Mesothelial cell of epicardium (in vitro differentiated cells): ENCODE measurements around the gene IFT20. TPM values are rescaled to one million over a fixed set of nuclear protein-coding genes. Genes with fewer than 3 reads are reported as not detected.
"Not testable (repeated sequence)": the region's sequence is repeated elsewhere in the genome, so short reads cannot be mapped to it uniquely, and the experiment has no call there.

ENCODE experiments used
- DNase-seq, 2 experiments: peaks; one replicate each; pipeline ENCODE4 v3.0.0; 2021; ENCODE audit warnings: low spot score in 2 of 2; ENCODE audit not compliant: unreplicated experiment in 2 of 2
- H3K27ac Mint-ChIP-seq: 2 replicates; pipeline ENCODE4 v1.8.0; 2021; ENCODE audit warnings: mixed read lengths
- H3K27me3 Mint-ChIP-seq: 2 replicates; pipeline ENCODE4 v1.8.0; 2021; ENCODE audit warnings: low read depth, mixed read lengths
- H3K36me3 Mint-ChIP-seq: 2 replicates; pipeline ENCODE4 v1.8.0; 2021; ENCODE audit warnings: mixed read lengths
- H3K4me1 Mint-ChIP-seq: 2 replicates; pipeline ENCODE4 v1.8.0; 2021; ENCODE audit warnings: mixed read lengths
- H3K4me3 Mint-ChIP-seq: 2 replicates; pipeline ENCODE4 v1.8.0; 2021; ENCODE audit warnings: mild to moderate bottlenecking, moderate library complexity, mixed read lengths
- H3K9me3 Mint-ChIP-seq: 2 replicates; pipeline ENCODE4 v1.8.0; 2021; ENCODE audit warnings: mixed read lengths
- CTCF ChIP-seq: fragments of 200-600 bp; sonication (generic); IDR thresholded peaks from one replicate; pipeline ENCODE4 v1.5.0; 2021; ENCODE audit warnings: antibody characterized with exemption; ENCODE audit not compliant: unreplicated experiment
- total RNA-seq: library from RNA; stranded (reverse); gene quantifications from 3 replicates; pipeline ENCODE4 v1.2.1, GENCODE V29; 2021

The IFT20 gene
- total RNA-seq, 1 donor from 2014 or later, result 40.2 TPM

- TF ChIP-seq CTCF, result no peak
- Mint-ChIP-seq H3K4me1 (no peaks in the 10 kb centered on the region), H3K36me3 (no peaks in the 10 kb centered on the region), H3K4me3 (no peak overlapping the region), H3K27me3 (no peaks in the 10 kb centered on the region), H3K27ac (no peak overlapping the region), H3K9me3 (no peaks in the 10 kb centered on the region)
- DNase-seq, result no peak
Observed at GRCh38 chr17:28306954-28307401, 28.3 kb downstream of the IFT20 start.

GRCh38 chr17:28298449-28298848 lies 36.8 kb downstream of the IFT20 start:
- no peaks in the 10 kb centered on the region for H3K36me3 Mint-ChIP-seq
- H3K27me3 Mint-ChIP-seq, result no peaks in the 10 kb centered on the region
- no peak overlapping the region for H3K4me3 Mint-ChIP-seq
- no peak for DNase-seq
- H3K9me3 Mint-ChIP-seq, result no peaks in the 10 kb centered on the region
- no peak overlapping the region for H3K27ac Mint-ChIP-seq
- H3K4me1 Mint-ChIP-seq, result peaks cover 8% of the 10 kb centered on the region
- no peak for TF ChIP-seq CTCF

- no peak for DNase-seq
- peaks cover 8% of the 10 kb centered on the region for H3K4me1 Mint-ChIP-seq
- no peak for TF ChIP-seq CTCF
- no peaks in the 10 kb centered on the region for H3K27me3 Mint-ChIP-seq
- H3K9me3 Mint-ChIP-seq, result no peaks in the 10 kb centered on the region
- no peak overlapping the region for H3K4me3 Mint-ChIP-seq
- H3K27ac Mint-ChIP-seq, result no peak overlapping the region
- no peaks in the 10 kb centered on the region for H3K36me3 Mint-ChIP-seq
Observed at GRCh38 chr17:28295677-28296578, 39.3 kb downstream of the IFT20 start.

- H3K4me1 Mint-ChIP-seq, result peaks cover 8% of the 10 kb centered on the region
- no peaks in the 10 kb centered on the region for H3K9me3 Mint-ChIP-seq
- no peak overlapping the region for H3K27ac Mint-ChIP-seq
- no peaks in the 10 kb centered on the region for H3K36me3 Mint-ChIP-seq
- TF ChIP-seq CTCF, result no peak
- no peaks in the 10 kb centered on the region for H3K27me3 Mint-ChIP-seq
- no peak overlapping the region for H3K4me3 Mint-ChIP-seq
- no peak for DNase-seq
Observed at GRCh38 chr17:28293994-28294393, 41.3 kb downstream of the IFT20 start.

- H3K4me1 Mint-ChIP-seq, DNase-seq, H3K9me3 Mint-ChIP-seq, H3K36me3 Mint-ChIP-seq, H3K4me3 Mint-ChIP-seq, H3K27me3 Mint-ChIP-seq, H3K27ac Mint-ChIP-seq: not testable (repeated sequence)
Observed at GRCh38 chr17:28292878-28293277, 42.4 kb downstream of the IFT20 start.

- Mint-ChIP-seq H3K27ac (no peak overlapping the region), H3K27me3 (no peaks in the 10 kb centered on the region), H3K36me3 (no peaks in the 10 kb centered on the region), H3K9me3 (no peaks in the 10 kb centered on the region), H3K4me1 (peaks cover 8% of the 10 kb centered on the region), H3K4me3 (no peak overlapping the region)
- DNase-seq, result no peak
- TF ChIP-seq CTCF, result no peak
Observed at GRCh38 chr17:28291780-28292330, 43.4 kb downstream of the IFT20 start.
